HEK293T (cell line): ENCODE results near the gene RNH1.

ENCODE experiments used
- ARNT ChIP-seq: fragments of 450-650 bp; IDR thresholded peaks from 2 replicates; pipeline ENCODE4 v1.6.1; 2017; ENCODE audit warnings: mild to moderate bottlenecking
- BHLHE40 ChIP-seq: fragments of 450-650 bp; IDR thresholded peaks from 2 replicates; pipeline ENCODE4 v1.6.1; 2016; ENCODE audit warnings: mild to moderate bottlenecking, moderate library complexity, borderline replicate concordance
- ELF4 ChIP-seq: fragments of 450-650 bp; IDR thresholded peaks from 2 replicates; pipeline ENCODE4 v1.6.1; 2017; ENCODE audit warnings: antibody characterized with exemption
- FOXA1 ChIP-seq: fragments of 450-650 bp; IDR thresholded peaks from 2 replicates; pipeline ENCODE4 v1.6.1; 2016; ENCODE audit warnings: mild to moderate bottlenecking
- FOXM1 ChIP-seq: fragments of 450-650 bp; IDR thresholded peaks from 2 replicates; pipeline ENCODE4 v1.6.1; 2017; ENCODE audit warnings: mild to moderate bottlenecking, borderline replicate concordance
- HDGF ChIP-seq: fragments of 450-650 bp; IDR thresholded peaks from 2 replicates; pipeline ENCODE4 v1.6.1; 2017; ENCODE audit warnings: antibody characterized with exemption, borderline replicate concordance
- LEF1 ChIP-seq: fragments of 450-650 bp; IDR thresholded peaks from 2 replicates; pipeline ENCODE4 v1.6.1; 2017; ENCODE audit warnings: mild to moderate bottlenecking, borderline replicate concordance
- PKNOX1 ChIP-seq: fragments of 450-650 bp; IDR thresholded peaks from 2 replicates; pipeline ENCODE4 v1.6.1; 2016
- SP1 ChIP-seq: fragments of 450-650 bp; IDR thresholded peaks from 2 replicates; pipeline ENCODE4 v1.6.1; 2017
- ZNF384 ChIP-seq: fragments of 450-650 bp; IDR thresholded peaks from 2 replicates; pipeline ENCODE4 v1.6.1; 2016

GRCh38 chr11:486189-486588, 20.9 kb downstream of the RNH1 start:
- TF ChIP-seq LEF1 = no peak
- TF ChIP-seq SP1 = no peak
- TF ChIP-seq FOXA1 = no peak
- TF ChIP-seq FOXM1 = no peak
- no peak for TF ChIP-seq HDGF
- TF ChIP-seq ELF4 = no peak
- TF ChIP-seq ZNF384 = no peak
- TF ChIP-seq ARNT = no peak
- TF ChIP-seq PKNOX1 = no peak
- no peak for TF ChIP-seq BHLHE40
